Peyer's patch (tissue), 4 donors: ENCODE measurements around the gene MAP2K5. TPM values are rescaled to one million over a fixed set of nuclear protein-coding genes. Genes with fewer than 3 reads are reported as not detected.
A peak's percentile ranks its signal among the peaks of the same experiment; 100 is the strongest.

Experiments
- DNase-seq, 3 donors: peaks; one replicate each; pipeline ENCODE4 v3.0.0-alpha.2; 2017 to 2019
- H3K27ac ChIP-seq, 4 donors: fragments of 200-600 bp; sonication (generic); one replicate each; pipeline ENCODE4 v1.5.1; 2016 to 2019
- H3K27me3 ChIP-seq, 2 donors: fragments of 200-600 bp; sonication (generic); one replicate each; pipeline ENCODE4 v1.5.1; 2019
- H3K36me3 ChIP-seq, 3 donors: fragments of 200-600 bp; sonication (generic); one replicate each; pipeline ENCODE4 v1.5.1; 2016 to 2019
- H3K4me1 ChIP-seq, 4 donors: fragments of 200-600 bp; sonication (generic); one replicate each; pipeline ENCODE4 v1.5.1; 2016 to 2019
- H3K4me3 ChIP-seq, 4 donors: fragments of 200-600 bp; sonication (generic); 1 replicate in 3 of 4; 2 replicates in 1 of 4; pipeline ENCODE4 v1.5.1; 2016 to 2019; ENCODE audit warnings: mild to moderate bottlenecking in 1 of 4
- H3K9me3 ChIP-seq, 4 donors: fragments of 200-600 bp; sonication (generic); one replicate each; pipeline ENCODE4 v1.5.1; 2016 to 2019; ENCODE audit warnings: mild to moderate bottlenecking in 1 of 4
- CTCF ChIP-seq, 6 experiments: fragments of 450-650 bp in 4 of 6; fragments of 200-600 bp in 2 of 6; sonication (generic) in 1 of 6; IDR thresholded peaks; one replicate each; pipeline ENCODE4 v1.5.1; 2017 to 2019; ENCODE audit warnings: antibody characterized with exemption in 6 of 6, mild to moderate bottlenecking in 3 of 6, moderate library complexity in 1 of 6
- POLR2A ChIP-seq, 2 donors: fragments of 450-650 bp; IDR thresholded peaks; one replicate each; pipeline ENCODE4 v1.5.1; 2017; ENCODE audit warnings: antibody characterized with exemption in 2 of 2, mild to moderate bottlenecking in 2 of 2, moderate library complexity in 2 of 2
- total RNA-seq, 4 donors: library from RNA; depleted of rRNA; stranded (reverse); fragments of >200 nt; gene quantifications; one replicate each; pipeline ENCODE4 v1.1.0, GENCODE V29; 2016

Gene MAP2K5
- total RNA-seq, 4 donors from 2014 or later: 14.0 to 50.3 (median 21.2) TPM

GRCh38 chr15:67515557-67515956, 26.9 kb upstream of the MAP2K5 start:
- H3K27me3 ChIP-seq: no peaks in the 10 kb centered on the region
- H3K27ac ChIP-seq: no peak overlapping the region
- no peak overlapping the region for H3K4me3 ChIP-seq
- TF ChIP-seq POLR2A (IDR thresholded peaks at IDR 0.05): no peak
- TF ChIP-seq CTCF (IDR thresholded peaks at IDR 0.05): no peak
- DNase-seq: no peak
- no peaks in the 10 kb centered on the region for H3K4me1 ChIP-seq
- no peaks in the 10 kb centered on the region for H3K9me3 ChIP-seq
- peaks cover 0 to 10% (median 0%) of the 10 kb centered on the region in 3 donors for H3K36me3 ChIP-seq

GRCh38 chr15:67520321-67521028, 22.0 kb upstream of the MAP2K5 start:
- peaks cover 0 to 11% (median 0%) of the 10 kb centered on the region in 4 donors for H3K4me1 ChIP-seq
- H3K27ac ChIP-seq: peak overlapping the region; percentile 93 to 98 (median 96)
- no peak for DNase-seq
- H3K4me3 ChIP-seq: peak overlapping the region; percentile 73 to 85 (median 76)
- no peaks in the 10 kb centered on the region for H3K27me3 ChIP-seq
- no peaks in the 10 kb centered on the region for H3K9me3 ChIP-seq
- TF ChIP-seq POLR2A (IDR thresholded peaks at IDR 0.05): peak in 1 of 2 donors; percentile 41
- TF ChIP-seq CTCF (IDR thresholded peaks at IDR 0.05): no peak
- H3K36me3 ChIP-seq: no peaks in the 10 kb centered on the region

GRCh38 chr15:67521029-67521782, 21.3 kb upstream of the MAP2K5 start, which contains the start of gene C15orf61:
C15orf61 (plus strand) TSS chr15:67521131; CDS start chr15:67521249, 118 bp downstream.
- DNase-seq: peak; percentile 82 to 95 (median 93)

GRCh38 chr15:67521783-67522568, 20.5 kb upstream of the MAP2K5 start:
- H3K27me3 ChIP-seq: no peaks in the 10 kb centered on the region
- no peaks in the 10 kb centered on the region for H3K36me3 ChIP-seq
- H3K4me1 ChIP-seq: peaks cover 0 to 11% (median 0%) of the 10 kb centered on the region in 4 donors
- H3K27ac ChIP-seq: peak overlapping the region; percentile 93 to 98 (median 96)
- H3K9me3 ChIP-seq: no peaks in the 10 kb centered on the region
- peak overlapping the region; percentile 73 to 85 (median 76) for H3K4me3 ChIP-seq
- no peak for TF ChIP-seq POLR2A (IDR thresholded peaks at IDR 0.05)
- no peak for TF ChIP-seq CTCF (IDR thresholded peaks at IDR 0.05)
- no peak for DNase-seq

More at GRCh38 chr15:67521029-67521782, 21.3 kb upstream of the MAP2K5 start, which contains the start of gene C15orf61:
- H3K36me3 ChIP-seq: no peaks in the 10 kb centered on the region
- H3K9me3 ChIP-seq: no peaks in the 10 kb centered on the region
- H3K27me3 ChIP-seq: no peaks in the 10 kb centered on the region
- TF ChIP-seq CTCF (IDR thresholded peaks at IDR 0.05) (peak in 2 of 6 experiments; percentile 11 to 32), POLR2A (IDR thresholded peaks at IDR 0.05) (peak in 1 of 2 donors; percentile 83)
- peak within 1 kb of the TSS; percentile 93 to 98 (median 96) for H3K27ac ChIP-seq
- H3K4me3 ChIP-seq: peak within 1 kb of the TSS; percentile 73 to 85 (median 76)
- peaks cover 0 to 11% (median 0%) of the 10 kb centered on the region in 4 donors for H3K4me1 ChIP-seq

- no peaks in the 10 kb centered on the region for H3K9me3 ChIP-seq
- no peak for DNase-seq
- H3K27ac ChIP-seq: no peak overlapping the region
- TF ChIP-seq CTCF (IDR thresholded peaks at IDR 0.05) (no peak), POLR2A (IDR thresholded peaks at IDR 0.05) (no peak)
- H3K27me3 ChIP-seq: no peaks in the 10 kb centered on the region
- peaks cover 0 to 7% (median 0%) of the 10 kb centered on the region in 3 donors for H3K36me3 ChIP-seq
- peaks cover 0 to 11% (median 0%) of the 10 kb centered on the region in 4 donors for H3K4me1 ChIP-seq
- peak overlapping the region in 1 of 4 donors; percentile 78 for H3K4me3 ChIP-seq
Observed at GRCh38 chr15:67523330-67523729, 19.2 kb upstream of the MAP2K5 start.
